HG03066 (cell line): Measurements from ENCODE around the gene TSPAN1.
"Not testable (repeated sequence)": the region's sequence is repeated elsewhere in the genome, so short reads cannot be mapped to it uniquely, and the experiment has no call there.

Source experiments
- ATAC-seq: cut with Tn5 transposase; IDR thresholded peaks from one replicate; pipeline ENCODE4 v1.9.1; 2021; ENCODE audit warnings: low read depth; ENCODE audit not compliant: unreplicated experiment

The TSPAN1 gene

DNA sequence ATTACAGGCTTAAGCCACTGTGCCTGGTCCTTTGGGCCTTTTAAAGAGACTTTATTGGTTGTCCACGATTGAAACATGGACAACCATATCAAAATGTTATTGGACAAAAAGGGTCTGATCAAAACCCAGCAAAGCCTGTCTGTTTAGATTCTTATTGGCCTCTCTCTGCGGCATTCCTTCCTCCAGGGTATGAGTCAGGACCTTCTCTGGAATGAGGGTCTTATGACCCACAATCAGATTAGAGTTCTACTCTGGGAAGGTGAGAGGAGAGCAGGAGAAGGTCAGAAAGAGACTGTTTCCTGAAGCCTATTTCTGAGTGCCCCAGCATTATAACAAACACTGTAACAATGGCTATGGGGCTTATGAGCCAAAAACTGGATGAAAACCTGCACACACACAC, 36.2 kb downstream of the TSPAN1 start:
- ATAC-seq, result no peak

DNA sequence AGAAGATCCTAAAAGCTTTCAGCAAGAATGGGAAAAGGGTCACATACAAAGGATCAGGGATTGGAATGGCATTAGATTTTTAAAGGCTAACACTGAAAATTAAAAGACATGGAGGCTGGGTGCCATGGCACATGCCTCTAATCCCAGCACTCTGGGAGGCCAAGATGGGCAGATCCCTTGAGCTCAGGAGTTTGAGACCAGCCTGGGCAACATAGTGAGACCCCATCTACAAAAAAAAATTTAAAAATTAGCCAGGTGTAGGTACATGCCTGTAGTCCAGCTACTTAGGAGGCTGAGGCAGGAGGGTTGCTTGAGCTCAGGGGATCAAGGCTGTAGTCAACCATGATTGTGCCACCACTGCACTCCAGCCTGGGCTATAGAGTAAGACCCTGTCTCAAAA, 40.6 kb downstream of the TSPAN1 start:
- ATAC-seq, result no peak

DNA sequence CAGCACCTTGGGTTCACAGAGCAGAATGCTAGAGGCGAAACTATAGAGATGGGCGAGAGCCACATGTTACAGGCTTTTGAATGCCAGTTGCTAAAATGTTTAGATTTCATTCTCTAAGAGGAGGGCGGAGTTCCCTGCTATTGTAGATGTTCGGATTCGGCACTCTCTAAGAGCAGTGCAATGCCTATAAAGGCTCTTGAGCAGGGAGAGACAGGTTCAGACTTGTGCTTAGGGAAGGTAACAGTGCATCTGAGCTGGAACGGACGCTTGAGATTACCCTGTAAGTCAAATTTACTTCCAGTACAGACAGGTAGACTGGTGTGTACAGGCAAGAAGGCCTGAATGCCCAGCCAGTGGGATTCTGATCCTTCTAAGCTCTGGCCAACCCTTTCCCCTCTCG, 43.6 kb downstream of the TSPAN1 start:
- no peak for ATAC-seq

DNA sequence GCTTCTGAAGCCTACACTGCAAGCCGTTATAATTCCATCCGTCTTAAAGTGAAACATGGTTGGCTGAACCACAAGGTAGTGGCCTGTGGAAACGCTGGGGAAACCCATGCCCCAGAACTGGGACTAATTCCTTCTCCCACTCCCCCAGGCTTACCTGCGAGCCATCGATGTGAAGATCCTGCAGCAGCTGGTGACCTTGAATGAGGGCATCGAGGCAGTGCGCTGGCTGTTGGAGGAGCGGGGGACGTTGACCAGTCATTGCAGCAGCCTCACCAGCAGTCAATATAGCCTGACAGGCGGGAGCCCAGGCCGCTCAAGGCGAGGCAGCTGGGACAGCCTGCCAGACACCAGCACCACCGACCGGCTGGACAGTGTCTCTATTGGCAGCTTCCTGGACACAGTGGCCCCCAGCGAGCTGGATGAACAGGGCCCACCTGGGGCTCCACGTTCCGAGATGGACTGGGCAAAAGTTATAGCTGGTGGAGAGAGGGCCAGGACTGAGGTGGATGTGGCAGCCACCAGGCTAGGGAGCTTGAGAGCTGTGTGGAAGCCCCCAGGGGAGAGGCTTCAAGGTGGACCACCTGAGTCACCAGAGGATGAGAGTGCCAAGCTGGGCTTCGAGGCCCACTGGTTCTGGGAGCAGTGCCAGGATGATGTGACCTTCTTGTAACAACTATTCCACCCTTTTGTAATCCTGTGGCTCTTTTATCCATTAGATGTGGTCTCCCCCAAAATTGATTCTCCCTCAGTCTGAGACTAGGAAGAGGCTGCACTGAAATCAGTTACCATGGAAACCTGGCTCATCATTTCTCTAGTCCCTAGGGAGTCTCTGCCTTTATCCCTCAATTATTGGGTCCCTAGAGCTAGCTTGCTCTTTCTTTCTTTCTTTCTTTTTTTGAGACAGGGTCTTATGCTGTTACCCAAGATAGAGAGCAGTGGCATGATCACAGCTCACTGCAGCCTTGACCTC, 44.9 kb downstream of the TSPAN1 start:
- no peak for ATAC-seq

DNA sequence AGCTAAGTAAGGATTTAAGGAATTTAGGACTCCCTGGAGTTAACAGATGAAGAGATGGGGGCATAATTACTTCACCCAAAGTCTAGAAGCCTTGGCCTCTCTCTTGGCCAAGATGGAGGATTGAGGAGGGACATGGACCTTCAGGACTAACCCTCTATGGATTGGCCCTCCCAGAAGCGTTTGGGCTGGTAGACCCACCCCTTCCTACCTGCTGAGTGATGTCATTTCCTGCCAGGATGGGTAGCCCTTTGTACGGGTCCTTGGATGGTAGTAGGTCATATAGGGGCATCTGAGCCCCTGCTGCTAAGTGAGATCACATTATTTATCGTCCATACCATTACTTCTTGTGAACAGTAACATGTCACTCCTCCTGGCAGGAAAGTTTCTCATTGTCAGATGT, 45.9 kb downstream of the TSPAN1 start:
- ATAC-seq, result no peak

DNA sequence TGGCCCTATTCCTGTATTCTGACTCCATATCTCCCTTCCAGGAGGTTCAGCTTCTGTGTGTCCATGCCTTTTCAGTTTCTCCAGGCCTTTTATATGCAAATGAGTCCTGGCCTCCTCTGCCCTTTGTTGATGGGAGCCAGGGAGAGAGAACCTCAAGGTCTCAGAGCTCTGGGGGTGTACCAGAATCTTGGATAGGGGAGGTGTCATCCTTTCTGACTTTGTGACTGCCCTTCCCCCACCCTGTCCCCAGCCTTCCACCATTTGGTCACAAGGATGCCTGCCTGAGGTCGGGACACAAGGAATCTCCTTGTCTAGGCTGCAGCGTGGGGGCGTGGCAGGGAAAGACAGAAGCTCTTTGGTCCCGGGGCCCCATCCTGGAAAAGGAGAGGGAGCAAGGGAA, 46.9 kb downstream of the TSPAN1 start:
- no peak for ATAC-seq

DNA sequence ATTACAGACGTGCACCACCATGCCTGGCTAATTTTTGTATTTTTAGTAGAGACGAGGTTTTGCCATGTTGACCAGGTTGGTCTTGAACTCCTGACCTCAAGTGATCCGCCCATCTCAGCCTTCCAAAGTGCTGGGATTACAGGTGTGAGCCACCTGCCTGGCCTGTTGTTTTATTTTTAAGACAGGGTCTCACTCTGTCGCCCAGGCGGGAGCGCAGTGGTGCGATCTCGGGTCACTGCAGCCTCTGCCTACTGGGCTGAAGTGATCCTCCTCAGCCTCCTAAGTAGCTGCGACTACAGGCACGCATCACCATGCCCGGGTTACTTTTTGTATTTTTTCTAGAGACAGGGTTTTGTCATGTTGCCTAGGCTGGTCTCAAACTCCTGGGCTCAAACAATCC, 48.2 kb downstream of the TSPAN1 start:
- not testable (repeated sequence) for ATAC-seq

DNA sequence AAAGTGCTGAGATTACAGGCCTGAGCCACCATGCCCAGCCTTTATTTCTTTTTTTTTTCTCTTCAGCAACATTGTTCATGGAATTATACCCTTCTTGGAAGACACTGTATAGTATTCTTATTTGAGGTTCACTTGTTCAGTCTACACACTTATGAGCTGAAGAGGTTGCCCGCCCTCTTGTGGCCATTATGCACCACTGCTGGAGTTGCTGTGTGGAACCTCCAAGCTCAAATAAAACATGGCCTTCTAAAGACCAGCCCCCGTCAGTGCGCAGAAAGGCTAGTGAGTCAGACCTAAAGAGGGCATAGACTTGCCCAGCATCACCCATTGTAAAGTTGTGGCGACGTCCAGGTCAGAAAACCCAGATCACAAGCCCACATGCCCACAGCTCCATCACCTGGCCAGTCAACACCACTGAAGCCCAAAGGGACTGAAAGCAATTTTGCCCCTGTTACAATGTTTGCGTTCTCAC, 48.6 kb downstream of the TSPAN1 start:
- ATAC-seq, result no peak

DNA sequence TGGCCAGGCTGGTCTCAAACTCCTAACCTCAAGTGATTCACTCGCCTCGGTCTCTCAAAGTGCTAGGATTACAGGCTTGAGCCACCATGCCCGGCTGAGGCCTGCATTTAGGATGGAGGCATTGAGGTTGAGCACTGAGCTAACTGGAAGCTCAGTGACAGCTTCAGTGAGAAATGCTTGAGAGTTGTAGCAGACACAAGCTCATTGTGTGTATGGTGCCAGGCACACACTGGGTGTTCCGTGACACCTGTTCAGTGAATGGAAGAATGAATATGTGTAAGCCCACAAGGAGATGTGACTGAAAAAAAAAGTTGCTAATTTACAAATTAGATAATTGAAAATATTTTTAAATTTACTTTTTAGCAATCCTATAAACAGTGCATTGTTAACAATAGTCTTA, 50.1 kb downstream of the TSPAN1 start:
- no peak for ATAC-seq

DNA sequence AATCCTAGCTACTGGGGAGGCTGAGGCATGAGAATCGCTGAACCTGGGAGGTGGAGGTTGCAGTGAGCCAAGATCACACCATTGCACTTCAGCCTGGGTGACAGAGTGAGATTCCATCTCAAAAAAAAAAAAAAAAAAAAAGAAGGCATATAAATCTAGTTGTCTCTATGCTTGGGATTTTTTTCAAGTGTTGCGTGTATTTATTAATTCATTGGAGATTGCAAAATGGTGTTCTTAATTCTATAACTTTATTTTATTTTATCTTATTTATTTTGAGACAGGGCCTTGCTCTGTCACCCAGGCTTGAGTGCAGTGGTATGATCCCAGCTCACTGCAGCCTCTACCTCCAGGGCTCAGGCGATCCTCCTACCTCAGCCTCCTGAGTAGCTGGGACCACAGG, 56.3 kb downstream of the TSPAN1 start:
- not testable (repeated sequence) for ATAC-seq
